Endothelial cell of umbilical vein (primary cell): ENCODE measurements around the gene IL1R2. TPM values are rescaled to one million over a fixed set of nuclear protein-coding genes. Genes with fewer than 3 reads are reported as not detected.

Experiments
- BruUV-seq: library from RNA; stranded (reverse); fragments of 400-500 nt; replicated peaks from 2 replicates; lab custom pipeline; 2021; lab: Mats Ljungman, UMichigan
- CTCF ChIA-PET: fragments of 300-600, 350-600 bp; sonication (Branson Sonifier 250); formaldehyde crosslinking; loops from one replicate; lab custom pipeline; 2021; ENCODE audit warnings: antibody characterized with exemption, inconsistent platforms; lab: Charles Lee
- POLR2A ChIA-PET: fragments of 300-600, 350-600 bp; sonication (Branson Sonifier 250); formaldehyde crosslinking; loops from one replicate; lab custom pipeline; 2021; ENCODE audit warnings: antibody characterized with exemption, inconsistent platforms; lab: Charles Lee
- DNase-seq: peaks from one replicate; pipeline ENCODE4 v3.0.0-alpha.2; 2011; ENCODE audit warnings: low read depth, low spot score
- FAIRE-seq: peaks from 2 replicates; lab custom pipeline; 2011; peaks lifted over from hg19 to GRCh38; lab: Jason Lieb, UNC
- H2AFZ ChIP-seq: 2 replicates; pipeline ENCODE4 v1.6.0; 2012; ENCODE audit warnings: low read depth, low read length, control low read depth, inconsistent platforms
- H3K27ac ChIP-seq: 2 replicates; pipeline ENCODE4 v1.5.1; 2011; ENCODE audit warnings: low read depth, mild to moderate bottlenecking, control low read depth, low read length, moderate library complexity; ENCODE audit not compliant: insufficient read depth
- H3K27me3 ChIP-seq, 2 experiments: 2 replicates each; pipeline versions ENCODE4 v1.6.0 to v1.6.1; 2011; ENCODE audit warnings: low read length in 2 of 2, mixed read lengths in 1 of 2; ENCODE audit not compliant: control insufficient read depth in 2 of 2, insufficient read depth in 2 of 2
- H3K36me3 ChIP-seq, 2 experiments: 2 replicates in 1 of 2; 3 replicates in 1 of 2; pipeline ENCODE4 v1.5.1; 2011; ENCODE audit warnings: low read length in 2 of 2, mild to moderate bottlenecking in 1 of 2, moderate library complexity in 1 of 2; ENCODE audit not compliant: control insufficient read depth in 2 of 2, insufficient read depth in 2 of 2; ENCODE audit errors: extremely low read depth in 1 of 2
- H3K4me1 ChIP-seq: 3 replicates; pipeline ENCODE4 v1.5.1; 2011; ENCODE audit warnings: mild to moderate bottlenecking, low read length; ENCODE audit not compliant: control insufficient read depth, insufficient read depth; ENCODE audit errors: extremely low read depth
- H3K4me2 ChIP-seq: 2 replicates; pipeline ENCODE4 v1.6.1; 2011; ENCODE audit warnings: low read length, control low read depth, mixed read lengths; ENCODE audit not compliant: insufficient read depth
- H3K4me3 ChIP-seq, 3 experiments: fragments of 200-600 bp in 1 of 3; sonication (generic), shearing (Covaris generic) in 1 of 3; replicated peaks in 1 of 3; 2 replicates each; pipeline ENCODE4 v1.5.1; 2011 to 2016; ENCODE audit warnings: control low read depth in 3 of 3, low read length in 3 of 3, mild to moderate bottlenecking in 2 of 3, inconsistent platforms in 1 of 3, low read depth in 1 of 3, moderate library complexity in 1 of 3; ENCODE audit not compliant: insufficient read depth in 1 of 3
- H3K79me2 ChIP-seq: 2 replicates; pipeline ENCODE4 v1.6.0; 2012; ENCODE audit warnings: low read length, inconsistent platforms; ENCODE audit not compliant: control insufficient read depth, insufficient read depth
- H3K9ac ChIP-seq: replicated peaks from 2 replicates; pipeline ENCODE3; 2011; ENCODE audit warnings: low read length, control low read depth; ENCODE audit not compliant: insufficient read depth; ENCODE audit errors: extremely low read depth
- H3K9me1 ChIP-seq: replicated peaks from 3 replicates; pipeline ENCODE4 v1.6.0; 2011; ENCODE audit warnings: mild to moderate bottlenecking, low read length; ENCODE audit not compliant: control insufficient read depth, insufficient read depth; ENCODE audit errors: extremely low read depth
- H3K9me3 ChIP-seq: replicated peaks from 2 replicates; pipeline ENCODE4 v1.5.1; 2012; ENCODE audit warnings: low read length, inconsistent platforms; ENCODE audit not compliant: control insufficient read depth, insufficient read depth
- H4K20me1 ChIP-seq: replicated peaks from 2 replicates; pipeline ENCODE3; 2011; ENCODE audit warnings: mild to moderate bottlenecking, low read length; ENCODE audit not compliant: control insufficient read depth, insufficient read depth; ENCODE audit errors: extremely low read depth
- CTCF ChIP-seq, 2 donors: IDR thresholded peaks; 1 replicate in 1 of 2; 2 replicates in 1 of 2; pipeline ENCODE4 v1.5.1; 2011; ENCODE audit warnings: low read length in 2 of 2, mild to moderate bottlenecking in 2 of 2, moderate library complexity in 2 of 2, control low read depth in 1 of 2, inconsistent platforms in 1 of 2, low read depth in 1 of 2; ENCODE audit not compliant: insufficient read depth in 1 of 2; ENCODE audit errors: extremely low read depth in 1 of 2
- EZH2 ChIP-seq: IDR thresholded peaks from 2 replicates; pipeline ENCODE4 v1.6.1; 2012; ENCODE audit warnings: borderline replicate concordance, low read depth, mild to moderate bottlenecking, moderate library complexity, low read length, inconsistent platforms; ENCODE audit not compliant: severe bottlenecking
- FOS ChIP-seq: IDR thresholded peaks from 2 replicates; pipeline ENCODE4 v1.6.1; 2011; ENCODE audit warnings: mild to moderate bottlenecking, low read length, moderate library complexity, borderline replicate concordance; ENCODE audit not compliant: insufficient read depth
- GATA2 ChIP-seq: IDR thresholded peaks from 2 replicates; pipeline ENCODE4 v1.7.0; 2011; ENCODE audit warnings: low read depth, mild to moderate bottlenecking, moderate library complexity, mixed read lengths, low read length; ENCODE audit not compliant: insufficient read length, insufficient read depth
- JUN ChIP-seq: IDR thresholded peaks from 2 replicates; pipeline ENCODE4 v1.6.1; 2011; ENCODE audit warnings: borderline replicate concordance, low read depth; ENCODE audit not compliant: insufficient read length, insufficient read depth
- MAX ChIP-seq: IDR thresholded peaks from 2 replicates; pipeline ENCODE4 v1.6.1; 2011; ENCODE audit not compliant: insufficient read depth, insufficient read length
- MYC ChIP-seq: IDR thresholded peaks from one replicate; pipeline ENCODE4 v1.6.1; 2011; ENCODE audit warnings: mild to moderate bottlenecking, low read depth, low read length
- POLR2A ChIP-seq: IDR thresholded peaks from 2 replicates; pipeline ENCODE4 v1.6.1; 2012; ENCODE audit warnings: low read depth, mild to moderate bottlenecking, control low read depth, low read length
- POLR2AphosphoS5 ChIP-seq: IDR thresholded peaks from 2 replicates; pipeline ENCODE4 v1.6.1; 2012; ENCODE audit warnings: low read depth, mild to moderate bottlenecking, control low read depth, low read length, moderate library complexity; ENCODE audit not compliant: insufficient read depth
- dilution Hi-C: fragments of 300-500 bp; cut with MboI; formaldehyde crosslinking; loops from one replicate; pipeline ENCODE4 v1.15.0; 2019; ENCODE audit warnings: low sequenced_read_pairs; ENCODE audit not compliant: extremely low pct_ligation_motif_present
- intact Hi-C: fragments of 100-400 bp; cut with micrococcal nuclease; formaldehyde crosslinking; loops from one replicate; pipeline ENCODE4 v1.10.0; 2022
- polyA plus RNA-seq, 4 experiments: library from polyadenylated mRNA; depleted of rRNA in 3 of 4; stranded (reverse) in 3 of 4; unstranded in 1 of 4; fragments of >200 nt; gene quantifications; 2 replicates each; pipeline versions ENCODE4 v1.2.1 to v1.2.3, GENCODE V29; 2011 to 2012; ENCODE audit warnings: missing spikeins in 1 of 4
- total RNA-seq: library from RNA; stranded (reverse); gene quantifications from 2 replicates; pipeline ENCODE4 v1.2.3, GENCODE V29; 2021

Gene IL1R2
- total and polyA plus RNA-seq, 2 donors (not counting 3 experiments of a cell fraction or from before 2014, with no cell fraction given) = not detected

DNA sequence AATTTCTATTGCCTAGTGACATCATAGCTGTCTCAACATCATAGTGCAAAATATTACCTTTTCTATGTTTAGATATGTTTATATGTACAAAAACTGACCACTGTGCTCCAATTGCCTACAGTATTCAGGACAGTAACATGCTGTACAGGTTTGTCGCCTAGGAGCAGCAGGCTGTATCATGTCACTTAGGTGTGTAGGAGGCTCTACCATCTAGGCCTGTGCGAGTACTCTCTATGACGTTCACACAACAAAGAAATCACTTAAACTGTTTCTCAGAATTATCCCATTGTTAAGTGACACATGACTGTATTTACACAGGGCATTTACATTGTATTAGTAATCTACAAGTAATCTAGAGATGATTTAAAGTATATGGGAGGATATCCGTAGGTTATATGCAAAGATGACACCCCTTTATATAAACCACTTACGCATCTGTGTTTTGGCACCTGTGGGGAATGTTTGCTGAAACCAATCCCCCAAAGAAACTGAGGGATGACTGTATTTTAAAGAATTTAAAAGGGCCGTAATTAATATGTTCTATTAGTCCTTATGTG is 24.7 kb downstream of the IL1R2 start:
- no peaks in the 10 kb centered on the region for H3K27me3 ChIP-seq
- no peak for FAIRE-seq
- no TSS peak for BruUV-seq
- TF ChIP-seq CTCF (IDR thresholded peaks at IDR 0.05; ENCODE audit: extremely low read depth in 1 of 2, insufficient read depth in 1 of 2, low read depth in 1 of 2, low read length in 2 of 2) = no peak
- no peak for TF ChIP-seq POLR2AphosphoS5
- no peak for TF ChIP-seq FOS
- TF ChIP-seq POLR2A = no peak
- no peak for TF ChIP-seq MYC
- no peak for TF ChIP-seq GATA2
- TF ChIP-seq EZH2 = no peak
- TF ChIP-seq MAX = no peak
- no peak for TF ChIP-seq JUN
- no peaks in the 10 kb centered on the region for H3K4me1 ChIP-seq
- no peaks in the 10 kb centered on the region for H3K9me1 ChIP-seq
- no peak overlapping the region for H2AFZ ChIP-seq
- H3K4me2 ChIP-seq = no peak overlapping the region
- DNase-seq = no peak
- CTCF ChIA-PET = interaction anchor here (0.8 to 2.4 kb wide), 3 partner anchors 10 to 436 kb away, joined by 3 to 16 read pairs (median 15); no protein-coding TSS in a partner anchor
- POLR2A ChIA-PET = no interaction called here
- no peaks in the 10 kb centered on the region for H3K36me3 ChIP-seq
- dilution Hi-C loops (no loop called here), intact Hi-C loops (no loop called here)
- H3K9me3 ChIP-seq = no peaks in the 10 kb centered on the region
- no peak overlapping the region for H3K4me3 ChIP-seq
- no peaks in the 10 kb centered on the region for H3K79me2 ChIP-seq
- H3K9ac ChIP-seq = no peak overlapping the region
- no peak overlapping the region for H3K27ac ChIP-seq
- no peaks in the 10 kb centered on the region for H4K20me1 ChIP-seq
